ENCODE measurements around the gene ARHGAP4.

ARHGAP4 gene

GRCh38 chrX:153903238-153903980 is 22.7 kb downstream of the ARHGAP4 start:
- no peak for DNase-seq

- DNase-seq = no peak
Measured at GRCh38 chrX:153902385-153902784, 23.7 kb downstream of the ARHGAP4 start.

- DNase-seq = peak; percentile 6
Measured at GRCh38 chrX:153901753-153902140, 24.3 kb downstream of the ARHGAP4 start.

- DNase-seq = peak; percentile 61
Measured at GRCh38 chrX:153900831-153901752, 25.0 kb downstream of the ARHGAP4 start.

- DNase-seq = no peak
Measured at GRCh38 chrX:153897899-153898298, 28.2 kb downstream of the ARHGAP4 start.

- no peak for DNase-seq
Measured at GRCh38 chrX:153889123-153889522, 36.9 kb downstream of the ARHGAP4 start.

- DNase-seq = no peak
Measured at GRCh38 chrX:153888344-153888743, 37.7 kb downstream of the ARHGAP4 start.

- DNase-seq = no peak
Measured at GRCh38 chrX:153887385-153887784, 38.7 kb downstream of the ARHGAP4 start.

- DNase-seq = peak; percentile 18
Measured at GRCh38 chrX:153886915-153887314, 39.1 kb downstream of the ARHGAP4 start.

GRCh38 chrX:153885968-153886903 is 39.8 kb downstream of the ARHGAP4 start, which contains the start of gene L1CAM:
L1CAM (minus strand) TSS chrX:153886173; CDS start chrX:153875836, 10,337 bp downstream.
- peak; percentile 44 for DNase-seq

- DNase-seq = no peak
Measured at GRCh38 chrX:153885208-153885787, 40.8 kb downstream of the ARHGAP4 start.

GRCh38 chrX:153884590-153884989 is 41.5 kb downstream of the ARHGAP4 start:
- DNase-seq = no peak

GRCh38 chrX:153884136-153884535 is 41.9 kb downstream of the ARHGAP4 start:
- DNase-seq = no peak

- DNase-seq = no peak
Measured at GRCh38 chrX:153883163-153883843, 42.8 kb downstream of the ARHGAP4 start.

GRCh38 chrX:153882557-153882956 is 43.5 kb downstream of the ARHGAP4 start:
- DNase-seq = no peak

- DNase-seq = no peak
Measured at GRCh38 chrX:153882086-153882498, 44.0 kb downstream of the ARHGAP4 start.

GRCh38 chrX:153881281-153881680 is 44.8 kb downstream of the ARHGAP4 start:
- DNase-seq = no peak

- no peak for DNase-seq
Measured at GRCh38 chrX:153880440-153880815, 45.6 kb downstream of the ARHGAP4 start.

GRCh38 chrX:153879741-153880439 is 46.2 kb downstream of the ARHGAP4 start:
- no peak for DNase-seq

- peak; percentile 77 for DNase-seq
Measured at GRCh38 chrX:153878969-153879653, 47.0 kb downstream of the ARHGAP4 start.
